Measurements from ENCODE around the gene CSNK1G3.

- TF ChIP-seq CTCF (IDR thresholded peaks at IDR 0.05) = no peak
- TF ChIP-seq POLR2A (IDR thresholded peaks at IDR 0.05; ENCODE audit: low read depth) = no peak
Observed at GRCh38 chr5:123528065-123528464, 16.1 kb downstream of the CSNK1G3 start.

Measured in esophagus muscularis mucosa (tissue), 3 donors.